ENCODE results near the gene C14orf180.

C14orf180 gene

GRCh38 chr14:104600805-104601204, 21.2 kb downstream of the C14orf180 start:
- TF ChIP-seq SIN3A (IDR thresholded peaks at IDR 0.05; ENCODE audit: borderline replicate concordance, insufficient read depth, low read length) (no peak), REST (IDR thresholded peaks at IDR 0.05; ENCODE audit: insufficient read depth in 1 of 2, low read depth in 2 of 2, low read length in 2 of 2) (no peak), POLR2AphosphoS5 (IDR thresholded peaks at IDR 0.05; ENCODE audit: low read depth, low read length) (no peak), FOXP2 (optimal IDR thresholded peaks at IDR 0.05; ENCODE audit: borderline replicate concordance, extremely low read depth, extremely low read length, insufficient read depth) (no peak), TAF1 (IDR thresholded peaks at IDR 0.05; ENCODE audit: borderline replicate concordance, insufficient read depth, low read length) (no peak)

- no peak for TF ChIP-seq POLR2AphosphoS5 (IDR thresholded peaks at IDR 0.05; ENCODE audit: low read depth, low read length)
- no peak for TF ChIP-seq REST (IDR thresholded peaks at IDR 0.05; ENCODE audit: insufficient read depth in 1 of 2, low read depth in 2 of 2, low read length in 2 of 2)
- TF ChIP-seq TAF1 (IDR thresholded peaks at IDR 0.05; ENCODE audit: borderline replicate concordance, insufficient read depth, low read length) = no peak
- TF ChIP-seq FOXP2 (optimal IDR thresholded peaks at IDR 0.05; ENCODE audit: borderline replicate concordance, extremely low read depth, extremely low read length, insufficient read depth) = no peak
- no peak for TF ChIP-seq SIN3A (IDR thresholded peaks at IDR 0.05; ENCODE audit: borderline replicate concordance, insufficient read depth, low read length)
Measured at GRCh38 chr14:104601786-104602185, 22.2 kb downstream of the C14orf180 start.

- no peak for TF ChIP-seq REST (IDR thresholded peaks at IDR 0.05; ENCODE audit: insufficient read depth in 1 of 2, low read depth in 2 of 2, low read length in 2 of 2)
- no peak for TF ChIP-seq SIN3A (IDR thresholded peaks at IDR 0.05; ENCODE audit: borderline replicate concordance, insufficient read depth, low read length)
- no peak for TF ChIP-seq TAF1 (IDR thresholded peaks at IDR 0.05; ENCODE audit: borderline replicate concordance, insufficient read depth, low read length)
- no peak for TF ChIP-seq POLR2AphosphoS5 (IDR thresholded peaks at IDR 0.05; ENCODE audit: low read depth, low read length)
- TF ChIP-seq FOXP2 (optimal IDR thresholded peaks at IDR 0.05; ENCODE audit: borderline replicate concordance, extremely low read depth, extremely low read length, insufficient read depth) = no peak
Measured at GRCh38 chr14:104602315-104602932, 22.9 kb downstream of the C14orf180 start.

GRCh38 chr14:104602933-104603325, 23.4 kb downstream of the C14orf180 start:
- TF ChIP-seq TAF1 (IDR thresholded peaks at IDR 0.05; ENCODE audit: borderline replicate concordance, insufficient read depth, low read length) = no peak
- no peak for TF ChIP-seq POLR2AphosphoS5 (IDR thresholded peaks at IDR 0.05; ENCODE audit: low read depth, low read length)
- TF ChIP-seq SIN3A (IDR thresholded peaks at IDR 0.05; ENCODE audit: borderline replicate concordance, insufficient read depth, low read length) = no peak
- TF ChIP-seq FOXP2 (optimal IDR thresholded peaks at IDR 0.05; ENCODE audit: borderline replicate concordance, extremely low read depth, extremely low read length, insufficient read depth) = no peak
- no peak for TF ChIP-seq REST (IDR thresholded peaks at IDR 0.05; ENCODE audit: insufficient read depth in 1 of 2, low read depth in 2 of 2, low read length in 2 of 2)
